Measurements from ENCODE around the gene REEP2. TPM values are rescaled to one million over a fixed set of nuclear protein-coding genes. Genes with fewer than 3 reads are reported as not detected.

The REEP2 gene
- total RNA-seq, 1 donor, result 6.1 TPM

DNA sequence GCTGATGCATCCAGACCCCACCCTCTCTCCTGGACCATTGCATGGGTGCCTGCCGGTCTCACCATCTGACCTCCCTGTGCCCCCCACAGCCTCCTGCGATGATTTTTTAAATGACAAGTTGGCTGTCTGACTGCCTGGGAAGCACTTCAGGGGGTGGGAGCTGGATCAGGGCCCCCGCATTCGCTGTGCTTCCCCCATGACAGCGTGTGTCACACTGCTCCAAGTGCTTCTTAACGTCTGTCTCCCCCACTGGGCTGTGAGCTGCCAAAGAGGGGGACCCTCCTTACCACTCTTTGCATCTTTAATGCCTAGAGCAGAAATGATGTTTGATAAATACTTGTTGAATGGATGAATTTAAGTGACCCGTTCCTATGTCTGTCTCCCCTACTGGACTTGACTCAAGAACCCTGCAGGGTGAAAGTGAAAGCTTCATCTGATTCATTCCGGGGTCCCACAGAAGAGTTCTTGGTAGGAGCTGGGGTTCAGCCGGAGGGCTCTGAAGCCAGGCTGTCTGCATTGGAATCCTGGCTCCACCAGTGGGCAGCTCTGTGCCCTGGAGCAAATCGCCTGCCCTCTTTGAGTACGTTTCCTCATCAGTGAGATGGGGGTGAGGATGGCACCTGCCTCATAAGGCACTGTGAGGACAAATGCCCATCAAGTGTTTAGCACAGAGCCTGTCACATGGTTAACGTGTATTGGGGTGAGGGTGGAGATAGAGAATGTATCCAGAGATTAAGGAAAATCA lies 18.8 kb downstream of the REEP2 start:
- TF ChIP-seq, protein P1, sequence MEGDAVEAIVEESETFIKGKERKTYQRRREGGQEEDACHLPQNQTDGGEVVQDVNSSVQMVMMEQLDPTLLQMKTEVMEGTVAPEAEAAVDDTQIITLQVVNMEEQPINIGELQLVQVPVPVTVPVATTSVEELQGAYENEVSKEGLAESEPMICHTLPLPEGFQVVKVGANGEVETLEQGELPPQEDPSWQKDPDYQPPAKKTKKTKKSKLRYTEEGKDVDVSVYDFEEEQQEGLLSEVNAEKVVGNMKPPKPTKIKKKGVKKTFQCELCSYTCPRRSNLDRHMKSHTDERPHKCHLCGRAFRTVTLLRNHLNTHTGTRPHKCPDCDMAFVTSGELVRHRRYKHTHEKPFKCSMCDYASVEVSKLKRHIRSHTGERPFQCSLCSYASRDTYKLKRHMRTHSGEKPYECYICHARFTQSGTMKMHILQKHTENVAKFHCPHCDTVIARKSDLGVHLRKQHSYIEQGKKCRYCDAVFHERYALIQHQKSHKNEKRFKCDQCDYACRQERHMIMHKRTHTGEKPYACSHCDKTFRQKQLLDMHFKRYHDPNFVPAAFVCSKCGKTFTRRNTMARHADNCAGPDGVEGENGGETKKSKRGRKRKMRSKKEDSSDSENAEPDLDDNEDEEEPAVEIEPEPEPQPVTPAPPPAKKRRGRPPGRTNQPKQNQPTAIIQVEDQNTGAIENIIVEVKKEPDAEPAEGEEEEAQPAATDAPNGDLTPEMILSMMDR (IDR thresholded peaks at IDR 0.05; ENCODE audit: insufficient read depth, low read length), result peak; percentile 10
- H3K4me3 ChIP-seq (ENCODE audit: low read depth, low read length), result no peak overlapping the region
- DNase-seq (ENCODE audit: low read depth), result no peak

DNA sequence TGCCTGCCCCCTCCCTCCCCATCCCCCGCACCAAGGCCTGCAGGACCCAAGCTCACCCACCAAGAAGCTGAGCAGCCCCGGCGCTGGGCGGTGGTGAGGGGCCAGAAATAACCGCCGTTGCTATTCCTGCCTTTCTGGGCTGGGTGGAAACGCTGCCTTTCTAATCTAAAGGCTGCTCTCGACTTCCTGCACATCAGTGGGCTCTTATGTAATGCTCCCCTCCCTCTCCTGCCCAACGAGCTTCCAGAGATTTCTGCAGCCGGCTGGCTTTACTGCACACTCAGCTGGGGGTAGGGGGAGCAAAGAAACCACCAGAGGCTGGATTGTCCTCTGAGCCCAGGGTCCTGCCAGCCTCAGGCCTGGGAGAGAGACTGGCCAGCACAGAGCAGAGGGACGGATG lies 19.5 kb downstream of the REEP2 start:
- H3K4me3 ChIP-seq (ENCODE audit: low read depth, low read length), result no peak overlapping the region
- TF ChIP-seq, protein P1 (IDR thresholded peaks at IDR 0.05; ENCODE audit: insufficient read depth, low read length), result no peak
- peak; percentile 41 for DNase-seq (ENCODE audit: low read depth)

DNA sequence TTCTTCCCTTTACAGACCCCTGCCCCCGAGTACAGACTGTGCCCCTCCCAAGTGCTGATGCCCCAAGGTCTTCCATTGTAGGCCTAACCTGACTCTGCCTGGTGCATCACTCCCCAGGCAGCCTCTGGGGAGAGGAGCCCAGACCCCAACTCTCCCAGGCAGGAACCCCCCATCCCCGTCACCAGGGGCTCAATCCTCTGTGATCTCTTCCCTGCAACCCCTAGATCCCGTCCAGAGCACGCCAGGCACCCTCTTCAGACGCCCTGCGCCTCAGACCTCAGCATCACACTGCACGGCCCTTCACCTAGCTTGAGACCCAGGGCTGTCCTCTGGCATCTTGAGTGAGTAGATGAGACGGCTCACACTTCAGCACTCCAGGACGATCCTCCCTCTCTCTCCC lies 20.0 kb downstream of the REEP2 start:
- H3K4me3 ChIP-seq (ENCODE audit: low read depth, low read length), result no peak overlapping the region
- TF ChIP-seq, protein P1 (IDR thresholded peaks at IDR 0.05; ENCODE audit: insufficient read depth, low read length), result no peak

DNA sequence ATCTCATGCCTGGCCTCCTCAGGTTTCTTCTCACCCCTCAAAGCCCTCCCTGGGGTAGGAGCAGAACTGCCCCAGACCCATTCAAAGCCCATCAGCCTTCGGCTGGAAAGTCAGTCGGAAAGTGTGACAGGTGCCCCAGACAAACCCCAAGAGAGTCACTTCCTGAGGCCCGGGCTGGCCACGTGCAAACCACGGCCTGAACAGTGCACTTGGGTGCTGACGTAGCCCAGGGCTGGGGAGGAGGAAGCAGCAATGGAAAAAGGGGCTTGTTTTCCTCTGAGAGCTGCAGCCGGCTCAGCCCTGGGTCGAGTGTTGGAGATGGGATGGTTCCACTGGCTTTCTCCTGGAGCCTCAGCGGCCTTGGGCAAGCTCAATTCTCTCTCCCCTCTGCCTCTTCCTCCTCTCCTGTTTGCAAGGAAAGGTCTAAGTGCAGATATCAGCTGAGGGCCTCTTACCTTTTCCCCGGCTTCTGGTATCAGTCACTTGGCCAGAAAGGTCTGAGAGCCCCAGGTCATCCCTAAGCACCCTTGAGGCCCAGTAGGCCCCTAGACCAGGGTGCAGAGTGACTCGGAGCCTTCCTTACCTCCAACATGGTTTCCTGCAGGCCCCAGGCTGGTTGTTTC lies 20.6 kb downstream of the REEP2 start:
- no peak overlapping the region for H3K4me3 ChIP-seq (ENCODE audit: low read depth, low read length)
- DNase-seq (ENCODE audit: low read depth), result no peak
- TF ChIP-seq, protein P1 (IDR thresholded peaks at IDR 0.05; ENCODE audit: insufficient read depth, low read length), result no peak

More for the DNA sequence above, 20.0 kb downstream of the REEP2 start:
- no peak for DNase-seq (ENCODE audit: low read depth)

DNA sequence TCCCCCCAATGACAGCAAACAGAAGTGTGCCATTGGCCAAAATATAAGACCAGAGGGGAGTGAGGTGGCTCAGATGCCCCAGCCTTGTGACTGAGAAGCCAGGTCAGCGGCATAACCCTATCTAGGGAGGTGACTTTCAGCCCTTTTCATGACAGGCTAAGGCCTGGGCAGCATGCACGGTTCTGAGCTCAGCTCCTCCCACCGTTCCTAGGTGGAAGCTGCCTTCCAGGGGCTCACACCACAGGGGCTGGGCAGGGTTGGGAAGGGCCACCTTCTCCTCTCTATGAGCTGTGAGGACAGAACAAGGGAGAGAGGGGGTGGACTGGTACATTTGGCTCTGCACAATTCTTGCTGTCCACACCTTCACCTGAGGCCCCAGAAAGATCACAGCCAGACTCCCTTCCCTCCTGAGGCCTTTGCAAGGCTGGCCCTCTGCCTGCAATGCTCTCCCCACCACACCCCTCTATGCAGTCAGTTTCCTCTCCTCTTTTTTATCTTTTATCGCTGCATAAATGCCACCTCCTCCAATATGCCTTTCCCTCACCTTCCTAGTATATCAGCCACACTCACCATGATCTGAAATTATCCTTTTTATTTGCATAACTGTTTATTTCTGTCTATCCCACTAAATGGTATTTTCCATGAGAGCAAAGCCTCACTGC lies 21.3 kb downstream of the REEP2 start:
- no peak for DNase-seq (ENCODE audit: low read depth)
- H3K4me3 ChIP-seq (ENCODE audit: low read depth, low read length), result no peak overlapping the region
- TF ChIP-seq, protein P1 (IDR thresholded peaks at IDR 0.05; ENCODE audit: insufficient read depth, low read length), result no peak

DNA sequence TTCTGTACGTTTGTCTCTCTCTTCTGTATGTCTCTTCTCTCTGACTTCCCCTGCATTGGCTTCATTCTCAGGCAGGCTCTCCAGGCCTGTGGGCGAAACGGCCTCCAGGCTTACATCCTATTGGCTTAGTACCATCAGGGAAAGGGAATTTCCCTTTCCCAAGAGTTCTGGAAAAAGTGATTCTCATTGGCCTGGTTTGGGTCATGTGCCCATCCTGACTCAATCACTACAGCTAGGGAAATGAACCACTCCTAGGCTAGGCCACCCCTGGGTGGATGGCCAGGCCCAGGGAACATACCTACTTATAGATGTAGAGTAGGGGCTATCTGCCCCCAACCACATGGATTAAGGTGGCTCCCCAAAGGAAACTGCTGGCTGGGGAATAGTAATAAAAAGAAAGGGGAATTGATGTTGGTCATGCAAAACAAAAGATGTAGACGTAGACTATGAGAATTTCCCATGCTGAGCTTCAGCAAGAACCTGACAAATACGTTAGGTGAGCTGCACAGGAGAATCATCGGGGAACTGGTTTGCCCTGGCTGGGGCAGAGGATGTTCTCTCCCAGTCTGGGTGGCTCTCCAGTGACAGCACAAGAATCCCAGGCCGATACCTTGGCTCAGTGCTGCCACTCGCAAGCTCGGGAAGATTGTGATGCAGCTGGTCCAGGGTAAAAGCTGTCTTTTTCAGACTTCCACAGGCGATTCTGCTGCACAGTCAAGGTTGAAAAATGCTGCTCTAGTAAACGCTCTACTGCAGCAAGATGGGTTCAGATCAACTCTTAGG lies 22.7 kb downstream of the REEP2 start:
- H3K4me3 ChIP-seq (ENCODE audit: low read depth, low read length), result no peak overlapping the region
- DNase-seq (ENCODE audit: low read depth), result peak; percentile 91
- TF ChIP-seq, protein P1 (IDR thresholded peaks at IDR 0.05; ENCODE audit: insufficient read depth, low read length), result no peak

All from fibroblast of the aortic adventitia (primary cell).